H9 (cell line): ENCODE results near the gene TLR10. TPM values are rescaled to one million over a fixed set of nuclear protein-coding genes. Genes with fewer than 3 reads are reported as not detected.

Experiments
- DNase-seq: peaks from one replicate; pipeline ENCODE4 v3.0.0-alpha.2; 2017
- H2AFZ ChIP-seq: one replicate; pipeline ENCODE4 v1.6.1; 2013; ENCODE audit warnings: mild to moderate bottlenecking, low read length, control low read depth, moderate library complexity
- H2AK5ac ChIP-seq: 2 replicates; pipeline ENCODE4 v1.6.1; 2013; ENCODE audit warnings: low read length, control low read depth, mixed read lengths; ENCODE audit not compliant: insufficient read length
- H2BK120ac ChIP-seq: one replicate; pipeline ENCODE4 v1.6.1; 2013; ENCODE audit warnings: low read depth, mild to moderate bottlenecking, low read length, control low read depth, inconsistent platforms; ENCODE audit not compliant: poor library complexity, severe bottlenecking
- H2BK12ac ChIP-seq: 2 replicates; pipeline ENCODE4 v1.6.1; 2013; ENCODE audit warnings: low read length, control low read depth, mixed read lengths, low read depth; ENCODE audit not compliant: insufficient read length
- H2BK15ac ChIP-seq: 2 replicates; pipeline ENCODE4 v1.6.1; 2013; ENCODE audit warnings: low read depth, low read length, control low read depth
- H2BK20ac ChIP-seq: one replicate; pipeline ENCODE4 v1.6.1; 2013; ENCODE audit warnings: low read depth, mild to moderate bottlenecking, low read length, control low read depth, inconsistent platforms; ENCODE audit not compliant: poor library complexity, severe bottlenecking
- H2BK5ac ChIP-seq: 2 replicates; pipeline ENCODE4 v1.6.1; 2013; ENCODE audit warnings: low read length, control low read depth, mixed read lengths; ENCODE audit not compliant: insufficient read length
- H3K14ac ChIP-seq: 2 replicates; pipeline ENCODE4 v1.6.1; 2013; ENCODE audit warnings: low read length, control low read depth; ENCODE audit not compliant: insufficient read depth
- H3K18ac ChIP-seq: 2 replicates; pipeline ENCODE4 v1.6.1; 2013; ENCODE audit warnings: low read depth, mild to moderate bottlenecking, mixed read lengths, low read length, control low read depth; ENCODE audit not compliant: insufficient read length
- H3K23ac ChIP-seq: 2 replicates; pipeline ENCODE4 v1.6.1; 2013; ENCODE audit warnings: low read length, control low read depth, mixed read lengths, low read depth; ENCODE audit not compliant: insufficient read length
- H3K23me2 ChIP-seq: 2 replicates; pipeline ENCODE4 v1.6.1; 2013; ENCODE audit warnings: low read depth, mild to moderate bottlenecking, mixed read lengths, low read length, control low read depth; ENCODE audit not compliant: insufficient read length, poor library complexity, severe bottlenecking
- H3K27ac ChIP-seq: 2 replicates; pipeline ENCODE4 v1.5.1; 2013; ENCODE audit warnings: low read length, control low read depth, mixed read lengths, low read depth; ENCODE audit not compliant: insufficient read length
- H3K27me3 ChIP-seq: 2 replicates; pipeline ENCODE4 v1.6.1; 2013; ENCODE audit warnings: low read length, control low read depth, inconsistent platforms; ENCODE audit not compliant: insufficient read depth
- H3K4ac ChIP-seq: 2 replicates; pipeline ENCODE4 v1.6.1; 2013; ENCODE audit warnings: low read depth, mild to moderate bottlenecking, control low read depth, inconsistent platforms, low read length, moderate library complexity
- H3K4me1 ChIP-seq: 2 replicates; pipeline ENCODE4 v1.6.1; 2013; ENCODE audit warnings: low read length, control low read depth, inconsistent platforms; ENCODE audit not compliant: insufficient read depth
- H3K4me2 ChIP-seq: 2 replicates; pipeline ENCODE4 v1.6.1; 2013; ENCODE audit warnings: low read length, control low read depth, mixed read lengths; ENCODE audit not compliant: insufficient read length, insufficient read depth
- H3K56ac ChIP-seq: 2 replicates; pipeline ENCODE4 v1.6.1; 2013; ENCODE audit warnings: low read depth, mild to moderate bottlenecking, mixed read lengths, low read length, control low read depth; ENCODE audit not compliant: insufficient read length
- H3K79me1 ChIP-seq: 2 replicates; pipeline ENCODE4 v1.6.1; 2013; ENCODE audit warnings: low read depth, mild to moderate bottlenecking, moderate library complexity, low read length, control low read depth, inconsistent platforms; ENCODE audit not compliant: insufficient read depth, poor library complexity, severe bottlenecking
- H3K79me2 ChIP-seq: 2 replicates; pipeline ENCODE4 v1.6.1; 2013; ENCODE audit warnings: low read length, control low read depth, inconsistent platforms; ENCODE audit not compliant: insufficient read depth
- H3K9ac ChIP-seq: 2 replicates; pipeline ENCODE4 v1.6.1; 2013; ENCODE audit warnings: low read length, control low read depth, mixed read lengths; ENCODE audit not compliant: insufficient read length; ENCODE audit errors: extremely low read depth
- H3K9me3 ChIP-seq: one replicate; pipeline ENCODE4 v1.6.1; 2013; ENCODE audit warnings: low read depth, low read length, inconsistent platforms; ENCODE audit not compliant: control insufficient read depth
- H3T11ph ChIP-seq: one replicate; pipeline ENCODE4 v1.6.1; 2013; ENCODE audit warnings: mild to moderate bottlenecking, low read length, control low read depth, inconsistent platforms
- H4K20me1 ChIP-seq: one replicate; pipeline ENCODE4 v1.6.1; 2013; ENCODE audit not compliant: control insufficient read depth, insufficient read length, insufficient read depth
- H4K5ac ChIP-seq: 2 replicates; pipeline ENCODE4 v1.6.1; 2013; ENCODE audit warnings: low read depth, mild to moderate bottlenecking, mixed read lengths, low read length, control low read depth; ENCODE audit not compliant: insufficient read length
- H4K8ac ChIP-seq: replicated peaks from 2 replicates; pipeline ENCODE4 v1.6.1; 2013; ENCODE audit warnings: low read length, control low read depth, mixed read lengths, low read depth; ENCODE audit not compliant: insufficient read length
- H4K91ac ChIP-seq: 2 replicates; pipeline ENCODE4 v1.6.1; 2013; ENCODE audit warnings: low read depth, mild to moderate bottlenecking, moderate library complexity, mixed read lengths, low read length, control low read depth; ENCODE audit not compliant: insufficient read length
- H3K27ac Mint-ChIP-seq, 3 experiments: 2 replicates in 2 of 3; 3 replicates in 1 of 3; pipeline ENCODE4 v1.8.0; 2020 to 2021; ENCODE audit warnings: mixed read lengths in 3 of 3, mild to moderate bottlenecking in 1 of 3, moderate library complexity in 1 of 3
- H3K27me3 Mint-ChIP-seq: 2 replicates; pipeline ENCODE4 v1.8.0; 2021; ENCODE audit warnings: low read depth, mild to moderate bottlenecking, moderate library complexity, mixed read lengths
- H3K36me3 Mint-ChIP-seq, 3 experiments: 2 replicates in 2 of 3; 3 replicates in 1 of 3; pipeline ENCODE4 v1.8.0; 2020 to 2021; ENCODE audit warnings: low read depth in 3 of 3, mixed read lengths in 3 of 3; ENCODE audit not compliant: insufficient read depth in 1 of 3
- H3K4me1 Mint-ChIP-seq, 2 experiments: 2 replicates each; pipeline ENCODE4 v1.8.0; 2020; ENCODE audit warnings: mixed read lengths in 2 of 2
- H3K4me3 Mint-ChIP-seq, 2 experiments: 2 replicates in 1 of 2; 3 replicates in 1 of 2; pipeline ENCODE4 v1.8.0; 2020 to 2021; ENCODE audit warnings: mild to moderate bottlenecking in 2 of 2, mixed read lengths in 2 of 2, moderate library complexity in 1 of 2
- H3K9me3 Mint-ChIP-seq, 2 experiments: 2 replicates in 1 of 2; 3 replicates in 1 of 2; pipeline ENCODE4 v1.8.0; 2020; ENCODE audit warnings: mild to moderate bottlenecking in 2 of 2, mixed read lengths in 2 of 2, moderate library complexity in 1 of 2
- WGBS: extraction: QIAGEN DNeasy Blood & Tissue Kit; methylation state at CpG from one replicate; pipeline ENCODE4 v1.1.7; 2013; ENCODE audit warnings: missing lambda C conversion rate, low lambda C conversion rate, mixed read lengths; ENCODE audit not compliant: insufficient read length; ENCODE audit errors: extremely low coverage; 5-methylcytosine and 5-hydroxymethylcytosine counted together
- total RNA-seq: library from RNA; stranded (reverse); gene quantifications from 2 replicates; pipeline ENCODE4 v1.2.1, GENCODE V29; 2021
- TF ChIP-seq, protein P1 (sequence below): fragments of 200-600 bp; sonication (generic); conservative IDR thresholded peaks from 3 replicates; pipeline ENCODE4 v1.8.0; 2021; ENCODE audit warnings: antibody characterized with exemption, mild to moderate bottlenecking

TLR10 gene
- total RNA-seq, 1 experiment from 2014 or later = not detected

DNA sequence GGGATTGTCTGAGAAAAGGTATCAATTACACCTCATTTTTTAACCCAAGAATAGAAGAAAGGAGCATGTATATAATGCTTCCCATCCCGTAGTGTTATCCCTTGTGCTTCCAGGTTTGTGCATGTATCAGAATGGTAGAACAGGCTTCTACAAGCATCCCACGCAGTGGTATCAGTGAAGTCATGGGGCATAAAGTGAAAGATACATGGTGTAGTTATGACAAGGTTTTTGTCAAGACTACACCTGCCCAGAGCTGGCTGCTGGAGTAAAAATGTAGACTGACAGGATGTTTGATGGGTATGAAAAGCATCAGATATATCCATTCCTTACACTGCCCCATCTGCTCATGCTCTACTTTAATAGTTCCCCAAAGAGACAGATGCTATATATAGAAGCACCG, 12.3 kb upstream of the TLR10 start:
- Histone ChIP-seq H2BK20ac (no peak overlapping the region), H2BK120ac (no peak overlapping the region), H2BK5ac (no peak overlapping the region), H3K4me2 (no peak overlapping the region), H3K27ac (no peak overlapping the region), H3K79me2 (no peaks in the 10 kb centered on the region), H4K91ac (no peak overlapping the region), H3K79me1 (no peaks in the 10 kb centered on the region), H3K14ac (no peak overlapping the region), H3T11ph (no peak overlapping the region), H3K9ac (no peak overlapping the region), H2AK5ac (no peak overlapping the region), H2BK12ac (no peak overlapping the region), H3K27me3 (no peaks in the 10 kb centered on the region), H4K20me1 (no peaks in the 10 kb centered on the region), H3K56ac (no peak overlapping the region), H4K8ac (no peak overlapping the region), H3K18ac (no peak overlapping the region), H4K5ac (no peak overlapping the region), H2AFZ (no peak overlapping the region), H2BK15ac (no peak overlapping the region), H3K4me1 (no peaks in the 10 kb centered on the region), H3K4ac (no peak overlapping the region), H3K9me3 (no peaks in the 10 kb centered on the region), H3K23me2 (no peaks in the 10 kb centered on the region), H3K23ac (no peak overlapping the region)
- H3K27ac Mint-ChIP-seq = no peak overlapping the region
- H3K36me3 Mint-ChIP-seq = no peaks in the 10 kb centered on the region
- H3K4me3 Mint-ChIP-seq = no peak overlapping the region
- no peak for DNase-seq
- TF ChIP-seq, protein P1, sequence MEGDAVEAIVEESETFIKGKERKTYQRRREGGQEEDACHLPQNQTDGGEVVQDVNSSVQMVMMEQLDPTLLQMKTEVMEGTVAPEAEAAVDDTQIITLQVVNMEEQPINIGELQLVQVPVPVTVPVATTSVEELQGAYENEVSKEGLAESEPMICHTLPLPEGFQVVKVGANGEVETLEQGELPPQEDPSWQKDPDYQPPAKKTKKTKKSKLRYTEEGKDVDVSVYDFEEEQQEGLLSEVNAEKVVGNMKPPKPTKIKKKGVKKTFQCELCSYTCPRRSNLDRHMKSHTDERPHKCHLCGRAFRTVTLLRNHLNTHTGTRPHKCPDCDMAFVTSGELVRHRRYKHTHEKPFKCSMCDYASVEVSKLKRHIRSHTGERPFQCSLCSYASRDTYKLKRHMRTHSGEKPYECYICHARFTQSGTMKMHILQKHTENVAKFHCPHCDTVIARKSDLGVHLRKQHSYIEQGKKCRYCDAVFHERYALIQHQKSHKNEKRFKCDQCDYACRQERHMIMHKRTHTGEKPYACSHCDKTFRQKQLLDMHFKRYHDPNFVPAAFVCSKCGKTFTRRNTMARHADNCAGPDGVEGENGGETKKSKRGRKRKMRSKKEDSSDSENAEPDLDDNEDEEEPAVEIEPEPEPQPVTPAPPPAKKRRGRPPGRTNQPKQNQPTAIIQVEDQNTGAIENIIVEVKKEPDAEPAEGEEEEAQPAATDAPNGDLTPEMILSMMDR = no peak
- no CpG with 5 or more reads among the region's 3 CpGs for WGBS
- 0 out of 5 replicates have a peak, but pooled peaks cover 0 to 5% of the 10 kb centered on the region in 2 experiments for H3K9me3 Mint-ChIP-seq
- no peaks in the 10 kb centered on the region; the same call in 1 of the 2 replicates for H3K27me3 Mint-ChIP-seq
- no peaks in the 10 kb centered on the region for H3K4me1 Mint-ChIP-seq
